ENCODE measurements around the gene CCDC69. TPM values are rescaled to one million over a fixed set of nuclear protein-coding genes. Genes with fewer than 3 reads are reported as not detected.

Gene CCDC69
- total and polyA plus RNA-seq, 2 of the 8 experiments (the other 6 are each of a cell fraction or from before 2014, with no cell fraction given) = 8.4 to 10.8 TPM

DNA sequence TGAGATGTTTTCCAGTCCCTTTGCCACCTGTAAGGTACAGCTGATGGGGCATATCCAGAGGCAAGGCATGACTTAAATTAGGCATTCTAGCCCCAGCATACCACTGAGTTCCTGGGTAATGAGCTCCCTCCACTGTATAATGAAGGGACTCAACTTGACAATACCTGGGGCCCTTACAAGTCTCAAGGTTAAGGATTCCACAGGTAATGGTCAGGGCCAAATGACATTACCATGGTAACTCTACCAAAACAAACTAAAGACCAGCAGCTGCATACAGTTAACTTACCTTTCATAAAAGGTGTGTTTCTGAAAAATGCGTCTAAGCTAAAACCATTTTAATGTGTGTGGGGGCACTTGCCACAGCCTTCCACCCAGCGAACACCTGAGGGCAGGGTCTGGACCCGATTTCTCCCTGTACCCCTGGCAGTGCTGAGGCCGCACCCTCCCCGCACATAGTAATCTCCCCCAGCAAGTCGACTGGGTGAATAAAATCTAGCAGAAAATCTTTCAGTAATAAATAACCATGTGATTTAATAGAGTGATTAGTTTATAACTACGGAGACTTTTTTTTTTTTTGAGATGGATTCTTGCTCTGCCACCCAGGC, 24.2 kb downstream of the CCDC69 start:
- Histone ChIP-seq H3K4ac (replicated peaks; ENCODE audit: insufficient read length, low read depth, low read length) (no peak overlapping the region), H2AK5ac (ENCODE audit: low read depth, low read length) (no peak overlapping the region), H3K9me3 (ENCODE audit: insufficient read depth in 2 of 2, low read depth in 1 of 2, low read length in 1 of 2) (no peaks in the 10 kb centered on the region), H2BK12ac (ENCODE audit: low read depth, low read length) (no peak overlapping the region), H2BK5ac (ENCODE audit: low read depth, low read length) (no peak overlapping the region), H3K36me3 (ENCODE audit: control insufficient read depth in 2 of 4, insufficient read depth in 4 of 4, low read length in 3 of 4) (no peaks in the 10 kb centered on the region), H3K23ac (ENCODE audit: insufficient read length) (no peak overlapping the region), H3K14ac (ENCODE audit: insufficient read length) (no peak overlapping the region), H3K79me2 (ENCODE audit: control insufficient read depth in 1 of 2, insufficient read depth in 2 of 2, low read length in 2 of 2) (no peaks in the 10 kb centered on the region), H4K91ac (replicated peaks; ENCODE audit: insufficient read length, low read length) (no peak overlapping the region), H3K4me1 (replicated peaks in 1 of 4; ENCODE audit: control insufficient read depth in 3 of 4, insufficient read depth in 4 of 4, low read length in 3 of 4) (no peaks in the 10 kb centered on the region), H2BK20ac (ENCODE audit: low read length) (no peak overlapping the region), H3K4me3 (ENCODE audit: extremely low read depth in 1 of 4, insufficient read depth in 2 of 4, low read depth in 3 of 4, low read length in 4 of 4) (no peak overlapping the region), H4K20me1 (replicated peaks in 1 of 2; ENCODE audit: control insufficient read depth in 1 of 2, insufficient read depth in 2 of 2, low read length in 2 of 2) (no peaks in the 10 kb centered on the region), H2BK15ac (ENCODE audit: low read length) (no peak overlapping the region), H3K27me3 (replicated peaks in 1 of 4; ENCODE audit: control insufficient read depth in 3 of 4, extremely low read depth in 1 of 4, insufficient read depth in 3 of 4, low read length in 3 of 4) (no peaks in the 10 kb centered on the region), H3K23me2 (ENCODE audit: low read depth, low read length) (no peaks in the 10 kb centered on the region), H2BK120ac (replicated peaks; ENCODE audit: low read depth, low read length) (no peak overlapping the region), H4K5ac (ENCODE audit: insufficient read length, low read depth, low read length) (no peak overlapping the region), H3K18ac (ENCODE audit: extremely low read depth, low read length) (no peak overlapping the region), H2AFZ (ENCODE audit: low read length) (no peak overlapping the region), H4K8ac (ENCODE audit: extremely low read depth, insufficient read depth, low read length) (no peak overlapping the region), H3K56ac (replicated peaks; ENCODE audit: insufficient read length, low read depth, low read length) (no peak overlapping the region), H3K4me2 (ENCODE audit: insufficient read depth in 1 of 2, low read depth in 2 of 2, low read length in 2 of 2) (no peak overlapping the region), H3K79me1 (ENCODE audit: low read depth, low read length) (no peaks in the 10 kb centered on the region), H3K27ac (ENCODE audit: low read depth, low read length) (no peak overlapping the region), H3K9ac (replicated peaks in 1 of 4; ENCODE audit: extremely low read depth in 1 of 4, low read depth in 3 of 4, low read length in 3 of 4) (no peak overlapping the region)
- ChIA-PET POLR2A (ENCODE audit: partially characterized antibody) (no interaction called here), CTCF (ENCODE audit: partially characterized antibody) (interaction anchor here (0.7 to 2.0 kb wide), 8 partner anchors 9 to 324 kb away, joined by 3 to 10 read pairs (median 4); partner anchors contain the start of gene CCDC69)
- DNase-seq (ENCODE audit: low read depth in 1 of 2, low spot score in 2 of 2) = no peak
- no peak for FAIRE-seq
- TF ChIP-seq RAD21 (IDR thresholded peaks at IDR 0.05 in 1 of 2, conservative IDR thresholded peaks at IDR 0.05 in 1 of 2; ENCODE audit: low read depth in 2 of 2, low read length in 2 of 2) (peak in 1 of 2 experiments; percentile 6; a peak in 1 of 4 replicates), NANOG (IDR thresholded peaks at IDR 0.05; ENCODE audit: insufficient read depth, low read depth, low read length, poor library complexity, severe bottlenecking) (no peak)
- WGBS, 2 experiments (ENCODE audit: extremely low coverage in 1 of 2, insufficient coverage in 1 of 2, insufficient read length in 1 of 2, insufficient replicate concordance in 2 of 2, low coverage in 1 of 2, low lambda C conversion rate in 2 of 2, missing lambda C conversion rate in 1 of 2) = 79% methylated on average over 7 of the region's 7 CpGs; no CpG with 5 or more reads in 1 of the 2 experiments
